ENCODE results near the gene NPC1.
"Not testable (repeated sequence)": the region's sequence is repeated elsewhere in the genome, so short reads cannot be mapped to it uniquely, and the experiment has no call there.

The NPC1 gene

DNA sequence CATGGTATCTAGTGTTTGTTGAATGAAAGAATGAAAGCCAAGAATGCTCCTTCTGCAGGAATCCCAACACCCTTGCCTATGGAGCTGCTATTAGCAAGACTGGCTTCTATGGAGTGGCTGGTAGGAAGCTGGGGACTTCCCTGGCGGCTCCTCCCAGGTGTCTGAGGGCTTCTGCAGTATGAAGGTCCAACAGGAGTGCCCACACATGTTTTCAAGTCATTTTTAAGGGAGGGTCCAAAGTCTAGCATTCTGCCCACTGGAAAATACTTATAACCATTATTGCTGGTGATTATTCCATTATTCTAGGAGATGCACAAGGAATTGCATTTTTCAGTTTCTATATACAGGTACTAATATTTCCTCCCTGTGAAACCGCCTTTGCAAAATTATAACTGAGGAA is 21.9 kb upstream of the NPC1 start:
- no peak for DNase-seq

DNA sequence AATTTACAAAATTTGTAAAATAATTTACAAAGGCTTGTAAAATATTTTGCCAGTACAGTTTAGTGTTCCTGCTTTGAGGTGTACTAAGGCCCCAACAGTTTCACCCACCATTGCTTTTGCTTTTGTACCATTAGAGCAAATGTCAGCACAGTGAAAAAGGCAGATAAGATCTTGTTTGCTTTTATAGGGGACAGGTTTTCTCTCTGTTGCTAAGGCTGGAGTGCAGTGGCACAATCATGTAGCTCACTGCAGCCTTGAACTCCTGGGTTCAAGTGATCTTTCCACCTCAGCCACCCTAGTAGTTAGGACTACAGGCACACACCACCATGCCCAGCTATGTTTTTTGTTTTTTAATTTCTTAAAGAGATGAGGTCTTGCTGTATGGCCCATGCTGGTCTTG is 19.6 kb upstream of the NPC1 start:
- no peak for DNase-seq

DNA sequence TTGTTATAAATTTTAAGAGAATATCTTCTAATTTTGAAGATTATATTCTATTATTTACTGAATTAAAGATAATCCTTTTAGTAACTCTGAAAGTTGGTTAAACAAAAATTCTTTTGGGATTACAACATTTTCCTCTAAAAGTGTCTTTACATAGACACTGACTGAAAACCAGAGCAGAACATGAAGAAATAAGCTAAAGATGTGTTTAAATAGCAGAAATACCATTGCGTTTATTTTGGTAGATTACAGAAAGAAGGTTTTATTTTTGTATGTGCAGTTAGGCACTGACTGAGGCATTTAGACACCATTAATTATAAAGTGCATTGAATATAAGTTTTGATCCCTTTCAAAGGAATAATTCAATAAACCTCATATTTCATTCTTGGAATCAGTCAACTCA is 13.5 kb upstream of the NPC1 start:
- DNase-seq, result no peak

DNA sequence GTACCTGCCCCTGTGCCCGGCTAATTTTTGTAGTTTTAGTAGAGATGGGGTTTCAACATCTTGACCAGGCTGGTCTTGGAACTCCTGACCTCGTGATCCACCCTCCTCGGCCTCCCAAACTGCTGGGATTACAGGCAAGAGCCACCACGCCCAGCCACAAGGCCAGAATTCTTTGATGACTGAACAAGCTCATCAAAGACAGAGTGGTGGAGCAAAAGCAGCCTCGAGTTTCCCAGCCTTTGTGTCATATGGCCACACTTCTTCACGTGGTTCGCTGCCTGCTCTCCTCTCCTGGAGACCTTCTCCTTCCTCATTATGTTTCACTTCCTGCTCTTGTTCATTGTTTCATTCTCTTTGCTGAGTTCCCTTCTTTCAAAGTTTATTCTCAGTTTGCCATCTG is 9.9 kb upstream of the NPC1 start:
- DNase-seq, result no peak

DNA sequence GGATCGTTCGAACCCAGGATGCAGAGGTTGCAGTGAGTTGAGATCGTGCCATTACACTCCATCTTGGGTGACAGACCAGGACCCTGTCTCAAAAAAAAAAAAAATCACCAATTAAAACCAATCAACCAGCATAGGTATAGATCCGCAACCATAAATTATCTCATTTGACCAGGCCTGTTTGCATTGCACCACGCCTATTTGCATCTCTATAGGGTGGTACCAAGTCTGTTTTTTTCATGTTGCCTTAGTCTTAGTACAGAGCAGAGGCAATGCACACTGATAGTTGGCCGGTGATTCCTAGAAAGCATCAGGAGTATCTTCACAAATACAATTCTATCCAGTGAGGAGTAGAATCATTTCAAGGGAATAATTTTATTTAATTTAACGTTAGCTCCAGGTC is 9.3 kb upstream of the NPC1 start:
- DNase-seq, result no peak

DNA sequence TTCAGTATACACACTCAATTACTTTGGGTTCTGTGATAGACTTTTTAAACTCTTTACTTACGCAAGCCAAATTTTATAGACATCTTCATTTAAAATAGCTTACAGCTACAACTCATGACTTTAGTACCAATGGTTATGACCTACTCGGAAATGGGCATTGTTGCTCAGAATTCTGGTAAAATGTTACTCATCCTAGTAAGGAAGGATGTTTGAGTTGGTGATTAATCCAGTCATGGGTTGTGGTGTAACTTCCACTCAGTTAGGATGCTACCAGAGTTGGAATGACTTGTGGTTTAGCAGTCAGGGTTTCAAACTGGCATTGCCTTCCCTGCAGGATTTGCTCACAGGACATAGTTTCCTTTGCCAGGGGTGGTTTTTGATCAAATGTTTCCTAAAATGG is 7.4 kb upstream of the NPC1 start:
- DNase-seq, result no peak

DNA sequence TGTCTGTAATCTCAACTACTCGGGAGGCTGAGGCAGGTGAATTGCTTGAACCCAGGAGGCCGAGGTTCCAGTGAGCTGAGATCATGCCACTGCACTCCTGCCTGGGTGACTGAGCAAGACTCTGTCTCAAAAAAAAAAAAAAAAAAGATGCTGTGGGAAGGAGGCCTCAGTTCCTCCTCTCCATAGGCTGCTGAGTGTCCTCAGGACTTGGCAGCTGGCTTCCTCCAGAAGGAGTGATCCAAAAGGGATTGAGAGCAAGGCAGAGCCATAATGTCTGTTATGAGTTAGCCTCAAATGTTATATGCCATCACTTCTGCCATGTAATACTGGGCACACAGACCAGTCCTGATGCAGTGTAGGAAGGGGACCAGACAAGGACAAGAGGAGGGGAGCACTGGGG is 6.6 kb upstream of the NPC1 start:
- DNase-seq, result no peak

DNA sequence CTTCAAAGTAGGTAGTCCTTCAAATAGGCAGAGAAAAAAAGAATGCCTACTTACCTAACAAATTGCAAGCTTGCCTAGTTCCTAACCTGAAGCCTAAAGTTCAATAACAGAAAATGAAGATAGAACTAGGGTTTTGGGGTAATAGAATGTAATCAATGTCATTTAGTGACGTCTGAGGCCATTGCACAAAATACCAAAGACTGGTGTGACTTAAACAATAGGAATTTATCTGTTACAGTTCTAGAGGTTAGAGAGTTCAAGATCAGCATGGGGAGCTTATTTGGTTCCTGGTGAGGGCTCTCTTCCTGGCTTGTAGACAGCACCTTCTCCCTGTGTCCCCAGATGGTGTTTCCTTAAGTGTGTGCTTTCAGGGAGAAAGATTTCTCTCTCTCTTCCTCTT is 4.7 kb upstream of the NPC1 start:
- DNase-seq, result no peak

DNA sequence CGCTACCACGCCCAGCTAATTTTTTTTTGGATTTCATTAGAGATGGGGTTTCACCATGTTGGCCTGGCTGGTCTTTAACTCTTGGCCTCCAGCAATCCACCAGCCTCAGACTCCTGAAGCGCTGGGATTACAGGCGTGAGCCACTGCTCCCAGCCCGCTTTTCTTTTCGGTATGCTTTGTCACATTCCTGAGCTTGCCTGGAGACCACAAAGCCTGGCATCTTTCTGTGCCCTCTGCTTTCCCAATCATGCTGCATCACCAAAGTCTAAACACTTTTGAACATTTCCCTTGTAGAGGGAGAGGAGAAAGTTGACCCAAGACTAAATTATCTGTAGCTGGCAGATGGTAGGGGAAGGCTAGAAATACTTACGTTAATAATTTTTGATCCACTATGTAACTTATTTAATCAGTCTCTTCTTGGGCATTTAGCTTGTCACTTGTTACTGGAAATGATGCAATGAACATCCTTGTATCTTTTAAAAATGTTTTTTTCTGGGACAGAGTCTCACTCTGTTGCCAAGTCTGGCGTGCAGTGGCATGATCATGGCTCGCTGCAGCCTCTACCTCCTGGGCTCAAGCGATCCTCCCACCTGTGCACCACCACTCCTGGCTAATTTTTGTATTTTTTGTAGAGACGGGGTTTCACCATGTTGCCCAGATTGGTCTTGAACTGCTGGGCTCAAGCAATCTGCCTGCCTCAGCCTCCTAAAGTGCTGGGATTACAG is 2.7 kb upstream of the NPC1 start:
- no peak for DNase-seq

DNA sequence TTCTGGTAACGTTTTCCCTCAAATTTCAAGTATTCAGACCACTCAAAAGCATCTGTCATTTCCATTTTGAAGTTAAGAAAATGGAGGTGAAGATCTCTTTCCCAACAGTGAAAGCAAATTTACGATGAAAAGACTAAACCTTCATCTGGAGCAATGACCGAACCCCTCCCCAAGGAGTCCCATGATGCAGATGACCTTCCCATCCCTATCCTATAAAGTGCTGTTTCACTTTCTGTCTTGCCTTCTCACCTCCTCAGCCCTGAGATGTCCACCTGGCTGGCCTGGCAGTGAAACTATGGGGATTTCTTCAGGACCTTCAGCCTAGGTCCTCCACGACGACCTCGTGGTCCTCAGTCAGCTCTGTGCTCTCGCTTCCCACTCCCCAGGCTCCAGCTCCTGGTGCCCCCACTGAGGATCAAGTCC is 925 bp upstream of the NPC1 start:
- DNase-seq, result no peak

DNA sequence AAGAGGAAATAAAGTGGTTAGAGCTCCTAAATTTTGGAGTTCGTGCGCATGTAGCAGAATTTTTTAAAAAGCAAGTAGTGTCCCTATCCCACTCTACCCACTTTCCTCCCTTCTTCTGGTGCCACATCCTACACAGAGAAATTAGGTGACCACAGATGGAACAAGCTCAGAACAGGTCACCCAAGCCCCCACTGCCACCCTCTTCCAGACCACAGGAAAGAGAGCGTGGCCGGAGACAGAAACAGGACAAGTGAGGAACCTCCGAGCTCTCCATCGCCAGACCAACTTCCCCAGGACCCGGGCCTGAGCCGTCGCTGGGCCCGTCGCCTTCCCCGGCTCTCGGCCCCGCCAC is 433 bp downstream of the NPC1 start:
- DNase-seq, result no peak

DNA sequence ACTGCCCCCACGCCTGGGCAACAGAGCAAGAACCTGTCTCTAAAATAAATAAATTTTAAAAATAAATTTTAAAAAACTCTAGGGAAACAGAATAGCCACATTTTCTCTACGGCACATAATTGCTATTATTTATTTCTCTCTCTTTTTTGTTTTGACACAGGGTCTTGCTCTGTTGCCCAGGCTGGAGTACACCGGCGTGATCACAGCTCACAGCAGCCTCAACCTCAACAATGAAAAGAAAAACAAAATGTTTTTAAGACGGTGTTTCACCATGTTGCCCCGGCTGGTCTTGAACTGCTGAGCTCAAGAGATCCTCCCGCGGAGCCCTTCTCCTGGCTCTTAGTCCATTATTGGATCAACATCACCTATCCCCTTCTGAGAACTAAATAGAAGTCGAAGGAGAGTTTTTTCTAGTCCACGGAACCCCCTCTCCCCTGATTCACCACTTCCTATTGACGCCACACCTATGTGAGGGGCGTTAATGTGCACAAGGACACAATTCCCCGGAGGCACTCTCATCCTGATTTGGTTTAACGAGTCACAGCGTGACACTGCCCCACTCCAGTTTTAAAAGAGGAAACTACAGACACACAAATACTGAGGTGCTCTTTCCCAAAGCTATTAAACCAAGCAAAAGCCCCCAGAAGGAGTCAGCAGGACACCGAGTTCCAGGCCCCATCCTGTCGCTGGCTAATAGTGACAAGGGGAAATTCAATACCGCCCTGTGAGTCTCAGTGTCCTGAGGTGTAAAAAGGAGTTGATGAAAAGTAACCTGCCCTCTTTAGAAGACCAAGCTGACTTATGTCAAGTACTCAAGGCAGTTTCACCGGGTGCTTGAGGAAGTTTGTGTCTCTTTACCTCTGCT is 1.1 kb downstream of the NPC1 start:
- DNase-seq, result no peak

DNA sequence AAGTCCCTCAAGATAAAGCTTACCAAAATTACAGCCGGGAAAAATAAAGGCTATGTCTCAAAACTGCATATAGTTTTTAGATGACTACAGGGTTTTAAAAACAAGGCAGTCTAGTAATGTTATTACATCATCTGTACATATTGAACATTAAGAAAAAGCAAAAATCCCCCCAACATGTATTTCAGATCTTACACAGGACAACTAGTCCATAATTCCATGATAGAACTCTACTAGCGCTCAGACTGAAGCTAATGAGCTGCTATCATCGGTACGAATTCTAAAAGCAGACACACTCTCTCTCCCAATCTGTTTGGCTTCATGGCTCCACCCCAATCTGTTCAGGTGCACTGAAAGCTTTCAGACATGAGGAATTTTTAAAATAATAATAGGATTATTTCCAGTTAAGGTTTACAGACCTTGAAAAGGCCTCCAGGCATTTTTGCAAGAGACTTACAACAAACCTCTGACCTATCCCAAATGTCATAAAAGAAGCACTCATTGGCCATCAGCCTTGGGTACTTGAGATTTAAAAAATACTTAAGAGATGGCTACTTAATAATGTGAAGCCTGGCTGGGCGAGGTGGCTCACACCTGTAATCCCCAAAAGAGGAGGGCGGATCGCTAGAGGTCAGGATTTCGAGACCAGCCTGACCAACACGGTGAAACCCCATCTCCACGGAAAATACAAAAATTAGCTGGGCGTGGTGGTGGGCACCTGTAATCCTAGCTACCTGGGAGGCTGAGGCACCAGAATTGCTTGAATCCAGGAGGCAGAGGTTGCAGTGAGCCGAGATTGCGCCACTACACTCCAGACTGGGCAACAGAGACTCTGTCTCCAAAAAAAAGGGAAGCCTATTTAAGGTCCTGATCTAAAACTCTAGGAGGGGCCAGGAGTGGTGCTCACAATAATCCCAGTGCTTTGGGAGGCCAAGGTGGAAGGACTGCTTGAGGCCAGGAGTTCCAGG is 2.0 kb downstream of the NPC1 start:
- DNase-seq, result no peak

DNA sequence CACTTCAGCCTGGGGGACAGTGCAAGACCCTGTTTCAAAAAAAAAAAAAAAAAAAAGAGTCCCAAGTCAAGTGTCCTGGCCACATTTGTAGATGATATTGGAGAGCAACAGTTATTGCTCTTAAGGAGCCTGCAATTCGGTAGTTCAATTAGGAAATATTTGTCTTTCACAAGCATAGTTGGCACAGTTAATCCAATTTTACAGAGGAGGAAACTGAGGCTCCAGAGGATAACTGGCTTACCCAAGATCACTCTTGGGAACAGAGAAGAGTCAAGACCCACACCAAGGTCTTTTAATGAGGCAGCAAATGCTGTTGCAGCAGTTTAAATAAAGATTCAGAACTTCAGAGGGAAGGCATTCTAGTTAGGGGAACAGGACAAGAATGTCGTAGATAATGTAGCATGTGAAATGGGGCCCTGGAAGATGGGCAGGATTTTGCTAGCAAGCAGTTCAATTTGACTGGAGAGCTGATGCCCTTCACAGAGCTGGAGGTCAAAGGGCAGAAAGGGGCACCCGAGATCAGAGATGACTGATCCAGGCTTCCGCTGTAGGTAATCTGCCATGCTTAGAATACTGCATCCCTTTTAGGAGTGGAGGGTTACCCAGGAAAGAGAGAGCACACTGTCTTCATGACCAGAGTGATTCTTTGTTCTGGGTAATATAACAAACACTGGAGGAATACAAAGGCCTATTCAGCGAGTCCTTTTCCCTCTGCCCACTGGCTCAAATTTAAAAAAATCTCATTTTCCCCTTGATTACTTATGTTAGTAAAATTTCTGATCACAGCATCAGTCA is 3.0 kb downstream of the NPC1 start:
- DNase-seq, result no peak

DNA sequence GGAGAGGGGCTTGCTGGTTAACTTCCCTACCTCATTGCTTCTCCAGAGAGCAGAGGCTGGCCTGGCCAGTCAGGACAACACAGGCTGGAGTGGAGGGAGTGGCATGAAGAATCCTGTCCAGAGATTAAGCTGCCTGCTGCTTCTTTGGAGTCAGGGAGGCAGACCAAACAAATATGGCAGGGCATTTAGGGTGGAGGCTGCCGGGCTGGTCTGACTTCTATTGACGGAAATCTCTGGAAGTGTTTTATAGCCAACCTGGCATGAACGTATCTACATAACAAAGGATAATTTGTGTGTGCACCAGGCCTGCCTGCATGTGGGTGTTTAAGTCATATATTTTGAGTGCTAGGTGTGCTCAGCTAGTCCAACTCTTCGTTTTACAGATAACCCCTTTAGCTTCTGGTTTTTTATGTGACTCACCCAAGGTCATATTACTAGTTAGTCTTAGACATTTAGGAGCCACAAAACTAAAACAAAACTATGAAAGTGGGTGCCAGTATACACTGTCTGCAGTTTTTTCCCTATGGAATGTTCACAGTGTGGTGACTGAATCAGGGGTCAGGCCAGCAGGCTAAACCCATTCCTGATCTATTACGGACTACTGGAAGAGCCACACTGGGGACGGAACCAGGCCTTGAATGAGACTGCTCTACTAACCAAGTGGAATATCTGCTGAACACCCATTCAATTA is 5.5 kb downstream of the NPC1 start:
- DNase-seq, result no peak

DNA sequence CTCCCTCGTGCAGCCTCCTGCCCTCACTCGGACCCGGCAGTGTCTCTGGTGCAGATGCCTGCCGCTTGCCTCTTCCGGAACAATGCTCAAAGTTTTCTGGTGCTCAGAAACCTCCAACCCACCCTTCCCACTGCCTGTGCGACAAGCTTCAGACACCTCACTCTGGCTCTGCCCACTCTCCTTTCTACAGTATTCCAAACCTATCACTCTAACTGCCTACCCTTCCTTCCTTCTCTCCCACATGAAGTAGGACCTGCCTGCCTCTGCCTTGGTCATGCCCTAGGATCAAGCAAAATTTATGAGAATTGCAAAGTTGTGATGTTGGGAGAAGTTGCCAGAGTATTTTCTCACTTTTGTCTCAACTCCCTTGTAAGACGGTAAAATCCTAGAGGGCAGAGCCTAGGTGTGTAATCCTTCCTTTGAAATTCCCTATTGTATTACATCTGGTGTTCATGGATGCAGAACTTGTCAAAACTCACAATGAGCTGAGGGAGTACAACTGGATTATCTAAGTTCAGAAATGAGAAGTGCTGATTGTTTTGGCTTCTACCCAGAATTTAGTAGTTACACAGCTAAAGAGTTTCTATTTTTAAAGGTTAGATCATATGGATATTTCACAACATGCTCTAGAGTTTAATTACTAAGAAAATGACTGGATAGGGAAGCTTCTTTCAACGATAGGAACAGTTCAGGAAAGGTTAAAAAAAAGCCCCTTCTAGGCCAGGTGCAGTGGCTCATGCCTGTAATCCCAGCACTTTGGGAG is 7.2 kb downstream of the NPC1 start:
- DNase-seq, result no peak

DNA sequence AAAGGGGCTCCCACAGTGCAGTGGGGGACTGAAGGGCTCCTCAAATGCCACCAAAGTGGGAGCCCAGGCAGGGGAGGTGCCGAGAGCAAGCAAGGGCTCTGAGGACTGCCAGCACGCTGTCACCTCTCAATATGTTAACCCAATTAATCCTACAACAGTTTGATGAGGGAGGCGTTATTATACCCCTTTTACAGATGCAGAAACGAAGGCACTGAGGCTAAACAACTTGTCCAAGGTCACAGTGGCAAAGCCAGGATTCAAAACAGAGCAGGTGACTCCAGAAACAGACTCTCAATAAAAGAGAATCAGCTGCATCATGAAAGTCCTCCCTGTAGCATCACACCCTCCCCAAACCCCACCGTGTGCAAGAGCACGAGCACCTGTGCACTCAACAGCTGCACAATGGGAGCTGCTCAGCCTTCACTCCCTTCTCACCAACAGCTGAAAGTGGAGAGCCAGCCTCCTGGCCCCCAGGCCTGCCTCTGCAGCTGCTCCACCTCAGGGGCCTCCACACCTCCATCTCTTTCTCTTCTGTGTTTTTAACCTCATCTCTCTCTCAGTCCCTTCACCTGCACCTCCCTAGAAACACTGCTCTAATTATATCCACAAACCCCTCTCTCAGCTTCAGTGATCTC is 8.1 kb downstream of the NPC1 start:
- DNase-seq, result no peak

DNA sequence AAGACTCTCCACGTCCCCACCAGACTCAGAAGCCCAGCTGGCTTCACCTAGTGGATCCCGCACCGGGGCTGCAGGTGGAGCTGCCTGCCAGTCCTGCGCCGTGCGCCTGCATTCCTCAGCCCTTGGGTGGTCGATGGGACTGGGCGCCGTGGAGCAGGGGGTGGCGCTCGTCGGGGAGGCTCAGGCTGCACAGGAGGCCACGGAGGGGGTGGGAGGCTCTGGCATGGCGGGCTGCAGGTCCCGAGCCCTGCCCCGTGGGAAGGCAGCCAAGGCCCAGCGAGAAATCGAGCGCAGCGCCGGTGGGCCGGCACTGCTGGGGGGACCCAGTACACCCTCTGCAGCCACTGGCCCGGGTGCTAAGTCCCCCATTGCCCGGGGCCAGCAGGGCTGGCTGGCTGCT is 8.8 kb downstream of the NPC1 start:
- DNase-seq, result not testable (repeated sequence)

DNA sequence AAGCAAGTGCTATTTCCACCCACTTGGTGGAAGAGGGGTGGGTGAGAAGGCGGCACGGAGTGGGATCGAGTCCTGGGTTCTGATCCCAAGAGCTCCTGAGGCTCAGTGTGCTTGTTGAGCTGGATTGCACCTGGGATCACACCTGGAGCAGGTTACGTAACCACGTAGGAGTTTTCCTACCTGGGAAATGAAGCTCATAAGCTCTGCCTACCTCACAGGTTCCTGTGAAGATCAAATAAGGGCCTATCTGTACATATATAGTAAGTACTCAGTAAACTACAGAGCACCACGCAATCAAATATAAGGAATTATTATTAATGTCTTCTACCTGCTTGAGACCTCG is 11.0 kb downstream of the NPC1 start:
- no peak for DNase-seq

DNA sequence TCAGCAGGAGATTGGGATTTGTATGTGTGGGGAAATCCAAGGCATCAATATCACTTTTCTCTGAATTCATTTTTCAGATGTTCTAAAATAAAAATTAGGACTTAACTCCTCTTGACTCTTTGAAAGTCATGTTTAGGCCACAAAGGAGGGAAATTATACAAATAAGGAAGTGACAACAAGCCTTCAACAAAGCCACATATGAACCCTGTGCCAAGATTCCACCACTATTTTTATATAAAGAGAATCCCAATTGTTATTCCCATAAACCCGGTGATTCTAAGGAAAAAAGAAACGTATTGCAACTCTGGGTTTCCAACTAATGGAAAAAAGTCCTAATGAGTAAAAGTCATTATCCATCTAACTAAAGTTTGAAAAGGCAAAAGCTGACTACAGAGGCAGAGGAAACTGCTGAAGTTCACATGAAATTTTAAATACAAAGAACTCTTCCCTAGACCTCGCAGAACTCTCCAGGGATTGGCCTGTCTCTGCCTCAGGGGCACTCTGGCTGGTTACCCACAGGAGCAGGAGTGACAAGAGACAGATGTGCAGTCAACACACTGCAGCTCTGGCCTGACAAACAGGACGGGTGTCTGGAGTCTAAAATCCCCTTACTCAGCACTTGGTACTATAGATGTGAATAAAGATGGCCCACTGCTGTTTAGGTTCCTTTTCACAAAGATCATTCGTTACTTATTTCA is 11.5 kb downstream of the NPC1 start:
- no peak for DNase-seq

All from NCI-H2227 treated with DMSO at 0.1 percent for 48 hours (cell line).